ENCODE data around the gene SLC10A7. TPM values are rescaled to one million over a fixed set of nuclear protein-coding genes. Genes with fewer than 3 reads are reported as not detected.

The SLC10A7 gene
- total RNA-seq, 2 donors from 2014 or later, result 4.0 to 5.2 TPM

DNA sequence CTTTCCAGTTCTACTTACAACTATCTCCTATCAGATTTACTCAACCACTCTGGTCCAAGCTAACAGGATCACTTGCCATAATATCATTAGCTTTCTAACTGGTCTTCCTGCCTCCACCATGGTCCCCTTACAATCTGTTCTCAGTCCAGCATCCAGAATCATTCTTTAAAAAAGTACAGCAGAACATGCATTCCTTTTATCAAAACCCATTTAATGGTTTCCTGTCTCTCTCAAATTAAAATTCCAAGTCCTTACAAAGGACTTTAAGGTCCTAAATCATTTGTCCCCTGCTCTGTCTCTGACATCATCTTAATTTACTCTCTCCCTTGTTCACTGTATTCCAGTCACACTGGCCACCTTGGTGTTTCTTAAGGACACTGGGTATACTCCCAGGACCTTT, 202.8 kb downstream of the SLC10A7 start:
- no peak for DNase-seq (ENCODE audit: low spot score)
- Histone ChIP-seq H3K27ac (no peak overlapping the region), H3K27me3 (no peaks in the 10 kb centered on the region), H3K9me3 (no peaks in the 10 kb centered on the region), H3K4me1 (no peaks in the 10 kb centered on the region), H3K36me3 (no peaks in the 10 kb centered on the region), H3K4me3 (no peak overlapping the region)
- TF ChIP-seq, protein P1, sequence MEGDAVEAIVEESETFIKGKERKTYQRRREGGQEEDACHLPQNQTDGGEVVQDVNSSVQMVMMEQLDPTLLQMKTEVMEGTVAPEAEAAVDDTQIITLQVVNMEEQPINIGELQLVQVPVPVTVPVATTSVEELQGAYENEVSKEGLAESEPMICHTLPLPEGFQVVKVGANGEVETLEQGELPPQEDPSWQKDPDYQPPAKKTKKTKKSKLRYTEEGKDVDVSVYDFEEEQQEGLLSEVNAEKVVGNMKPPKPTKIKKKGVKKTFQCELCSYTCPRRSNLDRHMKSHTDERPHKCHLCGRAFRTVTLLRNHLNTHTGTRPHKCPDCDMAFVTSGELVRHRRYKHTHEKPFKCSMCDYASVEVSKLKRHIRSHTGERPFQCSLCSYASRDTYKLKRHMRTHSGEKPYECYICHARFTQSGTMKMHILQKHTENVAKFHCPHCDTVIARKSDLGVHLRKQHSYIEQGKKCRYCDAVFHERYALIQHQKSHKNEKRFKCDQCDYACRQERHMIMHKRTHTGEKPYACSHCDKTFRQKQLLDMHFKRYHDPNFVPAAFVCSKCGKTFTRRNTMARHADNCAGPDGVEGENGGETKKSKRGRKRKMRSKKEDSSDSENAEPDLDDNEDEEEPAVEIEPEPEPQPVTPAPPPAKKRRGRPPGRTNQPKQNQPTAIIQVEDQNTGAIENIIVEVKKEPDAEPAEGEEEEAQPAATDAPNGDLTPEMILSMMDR (IDR thresholded peaks at IDR 0.05), result no peak

DNA sequence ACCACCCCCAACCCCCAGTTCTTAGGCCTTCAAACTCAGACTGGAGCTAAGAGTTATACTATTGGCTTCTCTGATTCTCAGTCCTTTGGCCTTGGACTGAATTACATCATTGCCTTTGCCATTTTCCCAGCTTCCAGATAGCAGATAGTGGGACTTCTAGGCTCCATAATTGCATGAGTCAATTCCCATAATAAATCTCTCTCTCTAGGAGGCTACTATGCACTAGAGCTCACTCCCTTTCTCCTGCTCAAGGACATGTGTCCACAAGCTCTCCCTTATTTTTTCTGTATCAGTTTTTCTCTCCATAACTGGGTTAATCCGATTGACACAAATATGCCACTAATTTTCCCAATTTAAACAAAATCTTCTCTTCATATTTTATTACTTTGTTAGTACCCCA, 204.0 kb downstream of the SLC10A7 start:
- DNase-seq (ENCODE audit: low spot score), result no peak
- H3K9me3 ChIP-seq, result no peaks in the 10 kb centered on the region
- TF ChIP-seq, protein P1 (IDR thresholded peaks at IDR 0.05), result no peak
- no peak overlapping the region for H3K27ac ChIP-seq
- no peaks in the 10 kb centered on the region for H3K4me1 ChIP-seq
- no peaks in the 10 kb centered on the region for H3K27me3 ChIP-seq
- no peak overlapping the region for H3K4me3 ChIP-seq
- no peaks in the 10 kb centered on the region for H3K36me3 ChIP-seq

DNA sequence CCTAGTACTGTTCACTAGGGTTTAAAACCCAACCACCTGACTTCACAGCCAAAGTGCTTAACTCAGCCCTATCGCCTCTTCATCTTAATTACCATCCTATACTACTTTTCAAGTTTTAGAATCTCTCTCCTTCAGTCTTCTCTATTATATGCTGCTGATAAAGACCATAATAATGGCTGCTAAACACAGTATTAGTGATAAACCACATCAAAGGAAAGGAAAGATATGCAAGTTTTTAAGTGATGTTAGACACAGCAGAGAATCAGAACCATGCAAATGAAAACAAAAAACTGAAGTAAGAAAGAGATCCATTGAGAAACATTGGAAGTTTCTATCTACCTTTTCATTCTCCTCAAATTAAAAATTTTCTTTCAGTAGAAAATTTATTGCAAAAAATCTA, 206.6 kb downstream of the SLC10A7 start:
- H3K27ac ChIP-seq, result no peak overlapping the region

DNA sequence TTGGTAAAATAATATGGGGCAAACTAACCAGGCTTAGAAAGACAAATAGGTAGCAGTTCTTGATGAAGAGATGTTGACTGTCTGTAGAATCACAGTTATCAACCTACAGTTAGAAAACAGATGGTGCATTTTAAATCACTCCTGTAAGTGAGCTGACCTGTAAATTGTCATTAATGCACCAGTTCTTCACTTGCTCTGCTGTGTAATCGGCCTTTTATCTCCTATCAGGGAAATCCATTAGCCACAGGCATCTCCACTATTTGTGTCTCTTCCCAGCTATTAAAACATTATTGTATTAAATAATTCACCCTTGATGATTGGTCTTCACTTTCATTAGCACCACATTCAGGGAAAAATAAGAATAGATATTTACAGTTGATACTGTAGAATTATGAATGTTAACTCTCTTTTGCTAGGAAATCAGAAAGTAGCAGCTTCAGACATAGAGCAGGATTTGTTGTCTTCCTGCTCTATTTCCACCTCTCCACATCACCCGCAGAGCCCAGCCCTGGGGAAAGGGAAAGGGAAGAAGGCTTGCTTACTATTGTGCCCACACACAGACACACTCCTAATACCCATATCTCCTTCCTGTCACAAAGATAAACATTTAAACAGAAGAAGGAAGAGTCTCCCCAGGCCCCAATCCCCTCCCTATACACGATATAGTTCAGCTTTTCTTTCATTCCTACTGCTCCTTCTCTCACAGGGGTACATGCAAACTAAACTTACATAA, 210.3 kb downstream of the SLC10A7 start:
- Histone ChIP-seq H3K27ac (no peak overlapping the region), H3K36me3 (no peaks in the 10 kb centered on the region), H3K9me3 (no peaks in the 10 kb centered on the region), H3K27me3 (no peaks in the 10 kb centered on the region), H3K4me3 (no peak overlapping the region), H3K4me1 (no peaks in the 10 kb centered on the region)
- DNase-seq (ENCODE audit: low spot score), result no peak
- TF ChIP-seq, protein P1 (IDR thresholded peaks at IDR 0.05), result no peak

More for the DNA sequence above, 206.6 kb downstream of the SLC10A7 start:
- no peaks in the 10 kb centered on the region for H3K9me3 ChIP-seq
- DNase-seq (ENCODE audit: low spot score), result no peak
- no peaks in the 10 kb centered on the region for H3K36me3 ChIP-seq
- no peak overlapping the region for H3K4me3 ChIP-seq
- no peaks in the 10 kb centered on the region for H3K27me3 ChIP-seq
- no peaks in the 10 kb centered on the region for H3K4me1 ChIP-seq
- TF ChIP-seq, protein P1 (IDR thresholded peaks at IDR 0.05), result no peak

DNA sequence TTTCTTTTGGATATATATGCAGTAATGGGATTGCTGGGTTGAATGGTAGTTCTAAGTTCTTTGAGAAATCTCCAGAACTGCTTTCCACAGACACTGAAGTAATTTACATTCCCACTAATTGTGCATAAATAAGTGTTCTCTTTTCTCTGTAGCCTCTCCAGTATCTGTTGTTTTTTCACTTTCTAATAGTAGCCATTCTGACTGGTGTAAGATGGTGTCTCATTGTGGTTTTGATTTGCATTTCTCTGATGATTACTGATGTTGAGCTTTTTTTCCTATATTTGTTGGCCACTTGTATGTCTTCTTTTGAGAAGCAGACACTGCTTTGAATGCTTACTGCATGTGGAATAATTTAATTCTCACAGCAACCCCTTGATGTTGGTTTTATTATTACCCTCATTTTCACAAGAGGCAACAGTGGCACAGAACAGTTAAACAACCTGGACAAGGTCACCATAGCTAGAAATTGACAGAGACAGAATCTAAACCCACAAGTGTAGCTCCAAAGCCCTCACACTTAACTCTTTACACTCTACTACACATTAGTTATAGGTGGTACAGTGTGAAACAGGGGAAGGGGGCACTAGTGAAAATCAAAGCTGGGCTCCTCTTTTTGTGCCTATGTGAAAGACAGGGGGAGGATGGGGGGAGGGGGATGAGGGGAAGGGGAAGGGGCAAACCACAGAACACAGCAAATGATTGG, 211.3 kb downstream of the SLC10A7 start:
- no peak overlapping the region for H3K4me3 ChIP-seq
- no peak for DNase-seq (ENCODE audit: low spot score)
- H3K27me3 ChIP-seq, result no peaks in the 10 kb centered on the region
- no peak overlapping the region for H3K27ac ChIP-seq
- no peaks in the 10 kb centered on the region for H3K4me1 ChIP-seq
- TF ChIP-seq, protein P1 (IDR thresholded peaks at IDR 0.05), result no peak
- H3K9me3 ChIP-seq, result no peaks in the 10 kb centered on the region
- no peaks in the 10 kb centered on the region for H3K36me3 ChIP-seq

All from right atrium auricular region (tissue), 2 donors.